CD14-positive monocyte (primary cell): ENCODE results near the gene RPL27A. TPM values are rescaled to one million over a fixed set of nuclear protein-coding genes. Genes with fewer than 3 reads are reported as not detected.

Experiments
- DNase-seq, 3 donors: peaks; one replicate each; pipeline ENCODE4 v3.0.0-alpha.2; 2011 to 2022
- H2AFZ ChIP-seq: 2 replicates; pipeline ENCODE4 v1.6.0; 2012; ENCODE audit warnings: mild to moderate bottlenecking, low read depth, low read length, inconsistent platforms; ENCODE audit not compliant: insufficient read depth, poor library complexity, severe bottlenecking
- H3K27ac ChIP-seq, 2 donors: 1 replicate in 1 of 2; 2 replicates in 1 of 2; pipeline ENCODE4 v1.5.1; 2012 to 2013; ENCODE audit warnings: low read length in 2 of 2, control low read depth in 1 of 2, inconsistent platforms in 1 of 2, low read depth in 1 of 2, mild to moderate bottlenecking in 1 of 2
- H3K27me3 ChIP-seq, 2 donors: one replicate each; pipeline versions ENCODE4 v1.6.0 to v1.6.1; 2011 to 2013; ENCODE audit warnings: low read length in 2 of 2; ENCODE audit not compliant: control insufficient read depth in 2 of 2, insufficient read depth in 2 of 2
- H3K36me3 ChIP-seq, 2 donors: replicated peaks in 1 of 2; 1 replicate in 1 of 2; 2 replicates in 1 of 2; pipeline versions ENCODE4 v1.5.1 to v1.6.1; 2012 to 2013; ENCODE audit warnings: low read length in 2 of 2, control low read depth in 1 of 2, inconsistent platforms in 1 of 2, mild to moderate bottlenecking in 1 of 2; ENCODE audit not compliant: insufficient read depth in 2 of 2, control insufficient read depth in 1 of 2
- H3K4me1 ChIP-seq, 2 donors: 1 replicate in 1 of 2; 2 replicates in 1 of 2; pipeline versions ENCODE4 v1.5.1 to v1.6.1; 2012 to 2013; ENCODE audit warnings: low read length in 2 of 2, control low read depth in 1 of 2, inconsistent platforms in 1 of 2, mild to moderate bottlenecking in 1 of 2, moderate library complexity in 1 of 2; ENCODE audit not compliant: insufficient read depth in 2 of 2, control insufficient read depth in 1 of 2
- H3K4me2 ChIP-seq: replicated peaks from 2 replicates; pipeline ENCODE3; 2012; ENCODE audit warnings: low read length, moderate library complexity, mild to moderate bottlenecking; ENCODE audit not compliant: poor library complexity, severe bottlenecking; ENCODE audit errors: extremely low read depth
- H3K4me3 ChIP-seq, 3 experiments: fragments of 200-600 bp in 1 of 3; sonication (generic) in 1 of 3; replicated peaks in 1 of 3; 1 replicate in 2 of 3; 2 replicates in 1 of 3; pipeline ENCODE4 v1.5.1; 2011 to 2013; ENCODE audit warnings: low read length in 3 of 3, mild to moderate bottlenecking in 3 of 3, control low read depth in 2 of 3, low read depth in 2 of 3, inconsistent platforms in 1 of 3, moderate library complexity in 1 of 3
- H3K79me2 ChIP-seq: 2 replicates; pipeline ENCODE4 v1.6.0; 2012; ENCODE audit warnings: mild to moderate bottlenecking, control low read depth, inconsistent platforms, low read length, moderate library complexity; ENCODE audit not compliant: insufficient read depth
- H3K9ac ChIP-seq: 2 replicates; pipeline ENCODE4 v1.6.0; 2017; ENCODE audit warnings: low read length, mild to moderate bottlenecking; ENCODE audit not compliant: insufficient read depth, poor library complexity, severe bottlenecking
- H3K9me3 ChIP-seq, 2 donors: replicated peaks in 1 of 2; 1 replicate in 1 of 2; 2 replicates in 1 of 2; pipeline versions ENCODE4 v1.5.1 to v1.6.1; 2012 to 2013; ENCODE audit warnings: low read length in 2 of 2, control low read depth in 1 of 2; ENCODE audit not compliant: control insufficient read depth in 1 of 2, insufficient read depth in 1 of 2
- H4K20me1 ChIP-seq: 2 replicates; pipeline ENCODE4 v1.6.0; 2012; ENCODE audit warnings: mild to moderate bottlenecking, low read length, control low read depth, moderate library complexity; ENCODE audit not compliant: insufficient read depth
- H3K27ac Mint-ChIP-seq, 7 donors: one replicate each; pipeline ENCODE4 v1.8.0; 2020; ENCODE audit warnings: mild to moderate bottlenecking in 7 of 7, mixed read lengths in 7 of 7, moderate library complexity in 6 of 7, inconsistent platforms in 2 of 7
- H3K27me3 Mint-ChIP-seq, 3 donors: one replicate each; pipeline ENCODE4 v1.8.0; 2021 to 2022; ENCODE audit warnings: low read depth in 3 of 3, mild to moderate bottlenecking in 3 of 3, mixed read lengths in 3 of 3, moderate library complexity in 3 of 3, inconsistent platforms in 1 of 3
- H3K36me3 Mint-ChIP-seq, 2 donors: one replicate each; pipeline ENCODE4 v1.8.0; 2020; ENCODE audit warnings: mixed read lengths in 2 of 2, inconsistent platforms in 1 of 2, mild to moderate bottlenecking in 1 of 2
- H3K4me1 Mint-ChIP-seq: one replicate; pipeline ENCODE4 v1.8.0; 2020; ENCODE audit warnings: mild to moderate bottlenecking, mixed read lengths
- H3K4me3 Mint-ChIP-seq, 2 donors: one replicate each; pipeline ENCODE4 v1.8.0; 2020; ENCODE audit warnings: mild to moderate bottlenecking in 2 of 2, mixed read lengths in 2 of 2, moderate library complexity in 1 of 2
- H3K9me3 Mint-ChIP-seq, 7 donors: one replicate each; pipeline ENCODE4 v1.8.0; 2020 to 2022; ENCODE audit warnings: mixed read lengths in 7 of 7, mild to moderate bottlenecking in 6 of 7, moderate library complexity in 6 of 7, inconsistent platforms in 2 of 7
- CTCF ChIP-seq: fragments of 200-600 bp; IDR thresholded peaks from one replicate; pipeline ENCODE4 v1.8.0; 2022; ENCODE audit warnings: antibody characterized with exemption, mild to moderate bottlenecking
- WGBS: methylation state at CpG from one replicate; pipeline ENCODE4 v1.1.5; 2013; ENCODE audit warnings: missing lambda C conversion rate; ENCODE audit not compliant: insufficient coverage; 5-methylcytosine and 5-hydroxymethylcytosine counted together
- intact Hi-C, 2 donors: fragments of 100-400 bp; cut with micrococcal nuclease; formaldehyde crosslinking; loops; one replicate each; pipeline versions ENCODE4 v1.15.0 to v1.15.1; 2023
- polyA plus RNA-seq, 3 donors: library from polyadenylated mRNA; depleted of rRNA in 1 of 3; unstranded in 2 of 3; stranded (reverse) in 1 of 3; fragments of 300-500 nt in 2 of 3; fragments of >200 nt in 1 of 3; fragmentation: Illumina TruSeq in 2 of 3; gene quantifications; 1 replicate in 2 of 3; 2 replicates in 1 of 3; pipeline ENCODE4 v1.2.3, GENCODE V29; 2012 to 2021

RPL27A gene
- polyA plus RNA-seq, 3 donors = 572 to 1,233 (median 1,091) TPM

GRCh38 chr11:8685820-8686219, 3.2 kb downstream of the RPL27A start:
- peaks cover 46% of the 10 kb centered on the region for H3K4me1 Mint-ChIP-seq
- Histone ChIP-seq H3K36me3 (peaks cover 27 to 35% of the 10 kb centered on the region in 2 donors), H3K79me2 (peaks cover 50% of the 10 kb centered on the region), H3K4me1 (peaks cover 35 to 48% of the 10 kb centered on the region in 2 donors), H3K27ac (no peak overlapping the region), H3K4me3 (no peak overlapping the region), H3K4me2 (no peak overlapping the region), H3K27me3 (no peaks in the 10 kb centered on the region), H3K9me3 (no peaks in the 10 kb centered on the region), H2AFZ (no peak overlapping the region), H3K9ac (no peak overlapping the region), H4K20me1 (peaks cover 19% of the 10 kb centered on the region)
- H3K9me3 Mint-ChIP-seq = peaks cover 0 to 4% (median 0%) of the 10 kb centered on the region in 7 donors
- peaks cover 31 to 34% of the 10 kb centered on the region in 2 donors for H3K36me3 Mint-ChIP-seq
- H3K4me3 Mint-ChIP-seq = peak overlapping the region in 1 of 2 donors; percentile 2
- intact Hi-C loops = loop anchor here (5.0 to 10.0 kb wide), 4 partner anchors 351 to 701 kb away; partner anchors contain the start of genes EIF3F (in 2 of the 2) and TMEM41B (in 1 of the 2)
- H3K27ac Mint-ChIP-seq = peak overlapping the region in 1 of 7 donors; percentile 49
- TF ChIP-seq CTCF = no peak
- no CpG with 5 or more reads among the region's 2 CpGs for WGBS
- DNase-seq = no peak
- H3K27me3 Mint-ChIP-seq = no peaks in the 10 kb centered on the region

- Histone ChIP-seq H4K20me1 (peaks cover 19% of the 10 kb centered on the region), H3K36me3 (peaks cover 27 to 35% of the 10 kb centered on the region in 2 donors), H2AFZ (no peak overlapping the region), H3K79me2 (peaks cover 50% of the 10 kb centered on the region), H3K4me1 (peaks cover 35 to 48% of the 10 kb centered on the region in 2 donors), H3K27me3 (no peaks in the 10 kb centered on the region), H3K9me3 (no peaks in the 10 kb centered on the region), H3K4me2 (no peak overlapping the region), H3K4me3 (no peak overlapping the region), H3K9ac (no peak overlapping the region), H3K27ac (no peak overlapping the region)
- Mint-ChIP-seq H3K4me1 (peaks cover 46% of the 10 kb centered on the region), H3K4me3 (no peak overlapping the region), H3K36me3 (peaks cover 31 to 36% of the 10 kb centered on the region in 2 donors), H3K27me3 (no peaks in the 10 kb centered on the region), H3K27ac (no peak overlapping the region), H3K9me3 (peaks cover 0 to 3% (median 0%) of the 10 kb centered on the region in 7 donors)
- intact Hi-C loops = loop anchor here (5.0 to 10.0 kb wide), 4 partner anchors 352 to 702 kb away; partner anchors contain the start of genes EIF3F (in 2 of the 2) and TMEM41B (in 1 of the 2)
- TF ChIP-seq CTCF = no peak
- no peak for DNase-seq
- WGBS = no CpG with 5 or more reads among the region's 7 CpGs
Measured at GRCh38 chr11:8686325-8686724, 3.7 kb downstream of the RPL27A start.
